Subcutaneous adipose tissue (tissue), 4 donors: ENCODE results near the gene DSCAML1. TPM values are rescaled to one million over a fixed set of nuclear protein-coding genes. Genes with fewer than 3 reads are reported as not detected.

Source experiments
- CTCF ChIP-seq: fragments of 450-650 bp; IDR thresholded peaks from one replicate; pipeline ENCODE4 v1.5.1; 2016; ENCODE audit warnings: low read depth, mild to moderate bottlenecking, control low read depth, antibody characterized with exemption, moderate library complexity
- total RNA-seq, 4 donors: library from RNA; depleted of rRNA; stranded (reverse); fragments of >200 nt; gene quantifications; one replicate each; pipeline ENCODE4 v1.1.0, GENCODE V29; 2016

Gene DSCAML1
- total RNA-seq, 4 donors from 2014 or later, result 0.22 to 0.82 (median 0.75) TPM; not detected in 1

- TF ChIP-seq CTCF, result no peak
Observed at GRCh38 chr11:117816846-117817367, 19.9 kb upstream of the DSCAML1 start.

GRCh38 chr11:117816151-117816741 lies 19.2 kb upstream of the DSCAML1 start:
- TF ChIP-seq CTCF, result no peak

GRCh38 chr11:117815262-117815803 lies 18.3 kb upstream of the DSCAML1 start:
- no peak for TF ChIP-seq CTCF

GRCh38 chr11:117814766-117815261 lies 17.8 kb upstream of the DSCAML1 start:
- no peak for TF ChIP-seq CTCF

GRCh38 chr11:117814204-117814765 lies 17.3 kb upstream of the DSCAML1 start:
- TF ChIP-seq CTCF, result no peak

GRCh38 chr11:117809236-117810055 lies 12.4 kb upstream of the DSCAML1 start:
- no peak for TF ChIP-seq CTCF

GRCh38 chr11:117808784-117809183 lies 11.8 kb upstream of the DSCAML1 start:
- no peak for TF ChIP-seq CTCF
